Measurements from ENCODE around the gene LHFPL2.

Gene LHFPL2

GRCh38 chr5:78526049-78526525 lies 122.5 kb downstream of the LHFPL2 start:
- DNase-seq (ENCODE audit: extremely low read depth, low read depth) = no peak
- TF ChIP-seq CTCF (IDR thresholded peaks at IDR 0.05; ENCODE audit: low read depth, low read length) = no peak

- TF ChIP-seq CTCF (IDR thresholded peaks at IDR 0.05; ENCODE audit: low read depth, low read length) = no peak
- DNase-seq (ENCODE audit: extremely low read depth, low read depth) = no peak
Observed at GRCh38 chr5:78523314-78524193, 125.0 kb downstream of the LHFPL2 start.

- no peak for TF ChIP-seq CTCF (IDR thresholded peaks at IDR 0.05; ENCODE audit: low read depth, low read length)
- no peak for DNase-seq (ENCODE audit: extremely low read depth, low read depth)
Observed at GRCh38 chr5:78522476-78523260, 125.9 kb downstream of the LHFPL2 start.

DNA sequence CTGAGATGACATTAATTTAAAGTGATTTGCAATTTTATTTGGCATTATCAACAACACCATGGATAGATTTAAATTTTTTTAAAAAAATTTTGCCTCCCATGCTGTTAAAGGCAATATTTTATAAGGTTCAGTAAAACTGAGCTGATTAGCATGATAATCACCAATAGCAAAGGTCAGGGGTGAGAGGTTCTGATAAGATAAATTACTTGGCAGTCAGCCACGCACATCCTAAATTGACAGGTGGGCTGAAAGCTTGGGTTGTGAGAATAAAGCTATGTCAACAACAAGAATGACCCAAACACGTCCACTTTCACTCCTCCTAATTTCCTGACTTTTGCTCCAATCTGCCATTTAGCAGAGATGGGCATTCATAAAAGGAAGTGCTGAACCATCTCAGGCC lies 127.1 kb downstream of the LHFPL2 start:
- TF ChIP-seq CTCF (IDR thresholded peaks at IDR 0.05; ENCODE audit: low read depth, low read length) = no peak
- no peak for DNase-seq (ENCODE audit: extremely low read depth, low read depth)

DNA sequence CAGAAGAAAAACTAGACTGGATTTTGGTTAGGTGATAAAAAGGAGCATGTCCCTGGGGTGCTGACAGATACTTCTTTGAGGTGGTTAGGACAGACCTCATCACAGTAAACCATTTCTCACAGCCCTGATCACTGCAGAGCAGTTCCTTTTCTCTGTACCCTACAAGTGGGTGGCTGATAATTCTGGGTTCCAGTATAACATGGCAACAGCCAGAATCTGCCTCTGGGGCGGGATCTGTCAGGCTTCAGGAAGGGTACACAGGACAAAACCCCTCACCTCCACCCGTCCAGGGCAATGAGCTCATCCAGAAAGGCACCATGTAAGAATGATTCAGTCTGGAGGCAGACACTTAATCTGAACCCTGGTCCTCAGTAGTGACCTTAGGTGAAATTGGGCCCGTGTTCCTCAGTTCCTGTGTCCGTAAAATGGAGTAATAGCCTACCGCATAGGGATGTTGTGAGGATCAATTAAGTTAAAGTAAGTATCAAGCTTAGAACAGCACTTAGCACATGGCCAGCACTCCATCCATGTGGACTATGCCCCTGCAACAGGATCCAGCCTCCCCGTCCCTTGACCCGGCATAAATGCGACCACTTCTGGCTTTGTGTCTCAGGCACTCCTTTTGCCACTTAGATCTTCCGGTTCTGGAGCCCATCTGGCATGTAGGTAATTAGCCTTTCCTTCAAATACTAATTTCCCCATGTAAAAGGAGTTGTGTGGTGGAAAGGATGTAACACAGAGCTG lies 129.2 kb downstream of the LHFPL2 start:
- TF ChIP-seq CTCF (IDR thresholded peaks at IDR 0.05; ENCODE audit: low read depth, low read length) = no peak

DNA sequence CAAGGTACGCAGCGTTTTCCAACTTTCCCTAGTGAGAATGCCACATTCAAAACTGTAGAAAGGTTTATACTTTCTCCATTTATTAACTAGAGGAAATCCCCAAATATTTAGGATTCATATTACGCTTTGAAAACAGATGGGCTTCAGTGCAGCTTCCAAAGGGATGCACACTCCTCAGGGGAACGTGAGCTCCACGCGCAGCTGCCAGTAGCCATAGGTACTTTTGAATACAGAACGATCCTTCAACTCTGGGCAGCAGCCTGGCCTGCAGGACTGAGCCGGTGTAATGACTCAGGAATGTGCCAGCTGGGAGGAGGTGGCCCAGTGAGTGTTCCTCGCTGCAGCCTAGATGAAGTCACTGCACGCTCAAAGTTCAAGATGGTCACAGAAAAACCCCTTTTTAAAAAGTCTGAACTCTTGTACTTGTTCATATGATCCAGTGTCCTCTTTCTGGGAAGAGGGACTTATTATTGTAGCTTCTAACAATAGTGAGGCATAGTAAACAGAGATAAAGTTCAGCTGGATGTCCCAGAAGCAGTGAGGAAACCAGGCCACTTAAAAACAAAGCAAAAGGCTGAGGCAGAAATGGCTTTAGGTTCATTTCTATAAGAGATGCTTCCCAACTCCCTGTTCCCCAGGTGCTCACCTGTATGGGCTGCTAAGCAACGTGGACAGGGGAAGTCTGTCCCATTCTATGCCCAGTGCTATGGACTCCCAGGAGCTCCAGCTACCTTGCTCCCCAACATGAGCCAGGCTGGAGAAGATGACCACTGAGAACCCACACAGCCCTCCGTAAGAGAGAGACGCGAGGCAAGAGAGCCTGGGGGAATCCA lies 130.0 kb downstream of the LHFPL2 start:
- TF ChIP-seq CTCF (IDR thresholded peaks at IDR 0.05; ENCODE audit: low read depth, low read length) = no peak
- no peak for DNase-seq (ENCODE audit: extremely low read depth, low read depth)

More for the DNA sequence above, 129.2 kb downstream of the LHFPL2 start:
- DNase-seq (ENCODE audit: extremely low read depth, low read depth) = no peak
